Hypothalamus (tissue), 51 donors: ENCODE data around the gene PFDN1.
"Not testable (repeated sequence)": the region's sequence is repeated elsewhere in the genome, so short reads cannot be mapped to it uniquely, and the experiment has no call there.

Experiments
- DNase-seq, 51 donors: peaks; one replicate each; lab custom pipeline; 2025; lab: John Stamatoyannopoulos, UW

Gene PFDN1

GRCh38 chr5:140219068-140219991, 83.6 kb downstream of the PFDN1 start:
- no peak for DNase-seq

- DNase-seq: no peak
Observed at GRCh38 chr5:140217299-140218026, 85.4 kb downstream of the PFDN1 start.

GRCh38 chr5:140216478-140217074, 86.3 kb downstream of the PFDN1 start:
- DNase-seq: no peak

GRCh38 chr5:140215276-140215675, 87.6 kb downstream of the PFDN1 start:
- no peak for DNase-seq

- DNase-seq: peak in 1 of 51 donors; percentile 18
Observed at GRCh38 chr5:140214831-140215230, 88.1 kb downstream of the PFDN1 start.

- DNase-seq: no peak
Observed at GRCh38 chr5:140213370-140213983, 89.4 kb downstream of the PFDN1 start.

GRCh38 chr5:140208065-140208464, 94.8 kb downstream of the PFDN1 start:
- no peak for DNase-seq

GRCh38 chr5:140207250-140207964, 95.5 kb downstream of the PFDN1 start:
- DNase-seq: no peak

GRCh38 chr5:140205952-140206351, 96.9 kb downstream of the PFDN1 start:
- DNase-seq: no peak

- no peak for DNase-seq
Observed at GRCh38 chr5:140205216-140205615, 97.7 kb downstream of the PFDN1 start.

- no peak for DNase-seq
Observed at GRCh38 chr5:140202610-140203009, 100.3 kb downstream of the PFDN1 start.

- no peak for DNase-seq
Observed at GRCh38 chr5:140202078-140202477, 100.8 kb downstream of the PFDN1 start.

GRCh38 chr5:140198915-140199314, 104.0 kb downstream of the PFDN1 start:
- DNase-seq: not testable (repeated sequence)

GRCh38 chr5:140197023-140197422, 105.9 kb downstream of the PFDN1 start:
- DNase-seq: no peak

- no peak for DNase-seq
Observed at GRCh38 chr5:140196115-140196814, 106.6 kb downstream of the PFDN1 start.
